ENCODE measurements around the gene LCE4A. TPM values are rescaled to one million over a fixed set of nuclear protein-coding genes. Genes with fewer than 3 reads are reported as not detected.

Gene LCE4A
- total RNA-seq, 3 donors from 2014 or later = not detected

DNA sequence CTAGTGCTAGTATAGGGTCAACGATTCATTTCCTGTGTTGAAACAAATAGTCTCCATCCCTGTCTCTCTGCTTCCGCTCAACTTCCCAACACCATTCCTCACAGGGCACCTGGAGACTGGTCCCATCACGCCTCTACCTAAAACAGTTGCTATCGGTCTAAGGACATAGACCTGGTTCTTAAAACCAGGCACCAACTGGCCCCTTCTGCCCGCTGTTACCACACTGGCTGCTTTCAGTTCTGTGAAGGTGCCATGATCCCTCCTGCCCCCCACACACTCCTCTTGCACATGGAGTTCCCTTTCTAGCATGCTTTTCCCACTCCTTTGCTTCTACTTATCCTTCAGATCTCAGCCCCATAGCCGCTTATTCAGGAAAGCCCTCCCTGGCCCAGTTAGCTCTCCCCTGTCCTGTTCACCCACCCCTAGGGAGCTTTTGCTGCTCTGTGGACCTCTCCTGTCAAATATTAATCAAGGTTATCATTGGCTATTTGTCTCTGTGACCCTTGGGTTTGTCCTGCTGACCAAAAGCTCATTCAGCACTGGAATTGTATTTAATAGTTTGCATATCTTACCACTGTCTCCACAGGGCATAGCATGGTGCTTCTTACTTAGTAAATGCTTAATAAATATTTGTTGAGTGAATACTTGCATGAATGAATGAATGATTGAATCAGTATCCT is 37.9 kb downstream of the LCE4A start:
- Histone ChIP-seq H3K4me3 (no peak overlapping the region), H3K9me3 (no peaks in the 10 kb centered on the region), H3K4me1 (no peaks in the 10 kb centered on the region), H3K27ac (no peak overlapping the region), H3K36me3 (no peaks in the 10 kb centered on the region), H3K27me3 (no peaks in the 10 kb centered on the region)
- no peak for DNase-seq (ENCODE audit: low spot score in 2 of 2)
- TF ChIP-seq POLR2A (IDR thresholded peaks at IDR 0.05) = no peak
- TF ChIP-seq, protein P1, sequence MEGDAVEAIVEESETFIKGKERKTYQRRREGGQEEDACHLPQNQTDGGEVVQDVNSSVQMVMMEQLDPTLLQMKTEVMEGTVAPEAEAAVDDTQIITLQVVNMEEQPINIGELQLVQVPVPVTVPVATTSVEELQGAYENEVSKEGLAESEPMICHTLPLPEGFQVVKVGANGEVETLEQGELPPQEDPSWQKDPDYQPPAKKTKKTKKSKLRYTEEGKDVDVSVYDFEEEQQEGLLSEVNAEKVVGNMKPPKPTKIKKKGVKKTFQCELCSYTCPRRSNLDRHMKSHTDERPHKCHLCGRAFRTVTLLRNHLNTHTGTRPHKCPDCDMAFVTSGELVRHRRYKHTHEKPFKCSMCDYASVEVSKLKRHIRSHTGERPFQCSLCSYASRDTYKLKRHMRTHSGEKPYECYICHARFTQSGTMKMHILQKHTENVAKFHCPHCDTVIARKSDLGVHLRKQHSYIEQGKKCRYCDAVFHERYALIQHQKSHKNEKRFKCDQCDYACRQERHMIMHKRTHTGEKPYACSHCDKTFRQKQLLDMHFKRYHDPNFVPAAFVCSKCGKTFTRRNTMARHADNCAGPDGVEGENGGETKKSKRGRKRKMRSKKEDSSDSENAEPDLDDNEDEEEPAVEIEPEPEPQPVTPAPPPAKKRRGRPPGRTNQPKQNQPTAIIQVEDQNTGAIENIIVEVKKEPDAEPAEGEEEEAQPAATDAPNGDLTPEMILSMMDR (IDR thresholded peaks at IDR 0.05) = no peak
- no peak for TF ChIP-seq POLR2AphosphoS5 (IDR thresholded peaks at IDR 0.05)
- intact Hi-C loops (cut with DNase I; ENCODE audit: low total_unique reads) = no loop called here

DNA sequence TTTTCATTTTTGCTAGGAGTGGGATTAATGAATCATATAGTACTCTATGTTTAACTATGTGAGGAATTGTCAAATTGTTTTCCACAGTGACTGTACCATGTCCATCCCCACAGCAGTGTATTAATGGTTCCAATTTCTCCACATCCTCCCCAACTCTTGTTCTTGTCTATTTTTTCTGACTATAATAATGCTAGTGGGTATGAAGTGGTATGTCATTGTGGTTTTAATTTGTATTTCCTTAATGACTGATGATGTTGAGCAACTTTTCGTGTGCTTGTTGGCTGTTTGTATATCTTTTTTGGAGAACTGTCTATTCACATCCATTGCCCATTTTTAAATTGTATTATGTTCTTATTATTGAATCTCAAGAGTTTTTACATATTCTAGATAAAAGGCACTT is 39.9 kb downstream of the LCE4A start:
- TF ChIP-seq POLR2AphosphoS5 (IDR thresholded peaks at IDR 0.05) (no peak), POLR2A (IDR thresholded peaks at IDR 0.05) (no peak)
- TF ChIP-seq, protein P1 (IDR thresholded peaks at IDR 0.05) = no peak
- H3K27ac ChIP-seq = no peak overlapping the region
- H3K27me3 ChIP-seq = no peaks in the 10 kb centered on the region
- intact Hi-C loops (cut with DNase I; ENCODE audit: low total_unique reads) = no loop called here
- no peak for DNase-seq (ENCODE audit: low spot score in 2 of 2)
- H3K9me3 ChIP-seq = no peaks in the 10 kb centered on the region
- H3K4me3 ChIP-seq = no peak overlapping the region
- H3K36me3 ChIP-seq = no peaks in the 10 kb centered on the region
- no peaks in the 10 kb centered on the region for H3K4me1 ChIP-seq

DNA sequence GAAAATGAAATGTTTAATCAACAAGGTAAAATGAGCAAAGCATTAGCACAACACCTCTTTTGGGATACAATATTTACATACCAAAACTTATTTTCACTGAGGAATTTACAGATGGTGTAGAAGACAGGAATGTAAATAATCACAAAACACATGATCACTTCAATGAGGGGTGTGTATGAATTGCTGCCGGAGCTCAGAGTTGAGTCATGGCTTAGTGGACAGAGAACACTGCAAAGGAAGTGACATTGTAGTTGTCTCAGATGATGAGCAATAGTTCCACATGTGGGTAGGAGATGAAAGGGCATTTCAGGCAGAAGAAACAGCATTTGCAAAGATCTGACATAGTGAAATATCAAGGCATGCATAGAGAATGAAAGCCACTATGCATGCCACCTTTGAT is 44.3 kb downstream of the LCE4A start:
- no peak overlapping the region for H3K4me3 ChIP-seq
- no peak overlapping the region for H3K27ac ChIP-seq
- H3K4me1 ChIP-seq = no peaks in the 10 kb centered on the region
- no peak for DNase-seq (ENCODE audit: low spot score in 2 of 2)
- TF ChIP-seq POLR2A (IDR thresholded peaks at IDR 0.05) = no peak
- no peak for TF ChIP-seq POLR2AphosphoS5 (IDR thresholded peaks at IDR 0.05)
- TF ChIP-seq, protein P1 (IDR thresholded peaks at IDR 0.05) = no peak
- intact Hi-C loops (cut with DNase I; ENCODE audit: low total_unique reads) = no loop called here
- peaks cover 0 to 3% of the 10 kb centered on the region in 2 donors for H3K27me3 ChIP-seq
- no peaks in the 10 kb centered on the region for H3K9me3 ChIP-seq
- no peaks in the 10 kb centered on the region for H3K36me3 ChIP-seq

GRCh38 chr1:152753586-152753985 is 45.6 kb downstream of the LCE4A start:
- H3K4me1 ChIP-seq = no peaks in the 10 kb centered on the region
- TF ChIP-seq POLR2A (IDR thresholded peaks at IDR 0.05) (no peak), POLR2AphosphoS5 (IDR thresholded peaks at IDR 0.05) (no peak)
- TF ChIP-seq, protein P1 (IDR thresholded peaks at IDR 0.05) = no peak
- no peak for DNase-seq (ENCODE audit: low spot score in 2 of 2)

DNA sequence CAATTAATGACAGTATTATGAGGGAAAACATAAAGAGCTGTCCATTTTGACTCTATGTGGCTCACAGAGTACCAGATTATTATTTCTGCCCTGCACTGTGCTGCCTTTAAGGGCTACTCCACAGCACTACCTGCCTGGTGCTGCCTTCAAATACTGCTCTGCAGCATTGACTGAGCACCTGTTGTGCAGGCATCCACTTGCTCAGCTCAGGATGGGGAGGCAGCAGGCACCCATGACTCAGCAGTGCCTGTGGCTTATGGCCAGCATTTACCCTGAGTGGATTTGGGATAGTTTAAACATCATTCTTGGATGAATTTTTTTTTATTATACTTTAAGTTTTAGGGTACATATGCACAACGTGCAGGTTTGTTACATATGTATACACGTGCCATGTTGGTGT is 48.9 kb downstream of the LCE4A start:
- Histone ChIP-seq H3K9me3 (no peaks in the 10 kb centered on the region), H3K27ac (no peak overlapping the region), H3K4me1 (no peaks in the 10 kb centered on the region), H3K4me3 (no peak overlapping the region), H3K36me3 (no peaks in the 10 kb centered on the region), H3K27me3 (peaks cover 0 to 3% of the 10 kb centered on the region in 2 donors)
- intact Hi-C loops (cut with DNase I; ENCODE audit: low total_unique reads) = no loop called here
- no peak for DNase-seq (ENCODE audit: low spot score in 2 of 2)
- TF ChIP-seq, protein P1 (IDR thresholded peaks at IDR 0.05) = no peak

More at GRCh38 chr1:152753586-152753985, 45.6 kb downstream of the LCE4A start:
- H3K36me3 ChIP-seq = no peaks in the 10 kb centered on the region
- H3K4me3 ChIP-seq = no peak overlapping the region
- H3K27ac ChIP-seq = no peak overlapping the region
- intact Hi-C loops (cut with DNase I; ENCODE audit: low total_unique reads) = no loop called here
- no peaks in the 10 kb centered on the region for H3K9me3 ChIP-seq
- peaks cover 0 to 3% of the 10 kb centered on the region in 2 donors for H3K27me3 ChIP-seq

All from breast epithelium (tissue), 4 donors.